ENCODE results near the gene ZNF593.

Gene ZNF593

GRCh38 chr1:26210147-26210870 lies 40.6 kb downstream of the ZNF593 start:
- no peak for DNase-seq (ENCODE audit: low read depth in 3 of 3)

DNA sequence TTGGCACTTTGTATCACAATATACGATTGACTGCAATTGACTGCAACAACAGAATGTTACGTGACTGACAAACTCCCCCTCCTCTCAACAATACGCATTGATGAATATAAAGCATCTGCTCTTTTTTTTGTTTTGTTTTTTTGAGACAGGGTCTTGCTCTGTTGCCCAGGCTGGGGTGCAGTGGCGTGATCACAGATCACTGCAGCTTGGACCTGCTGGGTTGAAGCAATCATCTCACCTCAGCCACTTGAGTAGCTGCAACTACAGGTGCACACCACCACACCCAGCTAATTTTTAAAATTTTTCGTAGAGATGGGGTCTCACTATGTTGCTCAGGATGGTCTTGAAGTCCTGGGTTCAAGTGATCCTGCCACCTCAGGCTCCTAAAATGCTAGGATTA lies 43.0 kb downstream of the ZNF593 start:
- no peak for DNase-seq (ENCODE audit: low read depth in 3 of 3)

DNA sequence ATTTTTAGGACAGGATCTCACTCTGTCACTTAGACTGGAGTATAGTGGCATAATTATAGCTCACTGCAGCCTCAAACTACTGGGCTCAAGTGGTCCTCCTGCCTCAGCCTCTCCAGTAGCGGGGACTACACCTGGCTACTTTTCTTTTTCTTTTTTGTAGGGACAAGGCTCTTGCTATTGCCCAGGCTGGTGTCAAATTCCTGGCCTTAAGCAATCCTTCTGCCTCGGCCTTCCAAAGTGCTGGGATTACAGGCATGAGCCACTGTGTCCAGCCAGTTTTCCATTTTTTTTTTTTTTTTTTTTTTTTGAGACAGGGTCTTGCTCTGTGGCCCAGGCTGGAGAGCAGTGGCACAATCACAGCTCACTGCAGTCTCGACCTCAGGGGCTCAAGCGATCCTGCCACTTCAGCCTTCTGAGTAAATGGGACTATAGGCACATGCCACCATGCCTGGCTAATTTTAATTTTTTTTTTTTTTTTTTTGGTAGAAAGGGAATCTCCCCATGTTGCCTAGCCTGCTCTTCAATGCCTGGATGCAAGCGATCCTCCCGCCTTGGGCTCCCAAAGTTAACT lies 43.7 kb downstream of the ZNF593 start:
- no peak for DNase-seq (ENCODE audit: low read depth in 3 of 3)

DNA sequence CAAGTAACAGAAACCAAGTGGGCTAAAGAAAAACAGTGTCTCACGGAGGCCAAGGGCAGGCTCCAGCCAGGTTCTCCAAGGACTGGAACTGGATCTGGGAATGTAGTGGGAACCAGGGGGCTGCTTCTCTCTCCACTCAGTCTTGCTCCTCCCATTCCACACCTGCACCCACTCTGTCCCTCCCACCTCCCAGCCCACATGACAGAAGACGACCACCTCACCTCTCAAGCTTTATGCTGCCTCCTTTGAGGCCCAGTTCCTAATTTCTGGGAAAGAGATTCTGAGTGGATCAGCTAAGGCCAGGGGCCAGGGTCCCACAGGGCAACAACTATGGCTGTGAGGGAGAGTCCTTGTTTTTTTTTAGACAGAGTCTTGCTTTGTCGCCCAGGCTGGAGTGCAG lies 45.5 kb downstream of the ZNF593 start:
- DNase-seq (ENCODE audit: low read depth in 3 of 3) = no peak

GRCh38 chr1:26218906-26219494 lies 49.3 kb downstream of the ZNF593 start:
- no peak for DNase-seq (ENCODE audit: low read depth in 3 of 3)

Measured in stimulated activated CD4-positive, alpha-beta T cell treated with anti-CD3 and anti-CD28 coated beads, TNF-alpha, amount 100 ng/mL, for 24 hours (primary cell).